Endometrial microvascular endothelial cells (primary cell): ENCODE data around the gene C1QTNF5. TPM values are rescaled to one million over a fixed set of nuclear protein-coding genes. Genes with fewer than 3 reads are reported as not detected.

Source experiments
- in situ Hi-C: cut with HindIII; loops from 2 replicates; pipeline ENCODE4 v1.10.0; 2017; ENCODE audit warnings: low sequenced_read_pairs, low pct_unique_long_range_greater_than_20kb; ENCODE audit errors: inconsistent ontology term
- total RNA-seq: library from RNA; depleted of rRNA; stranded (reverse); fragments of >200 nt; gene quantifications from one replicate; pipeline ENCODE4 v1.2.3, GENCODE V29; 2015; ENCODE audit errors: inconsistent ontology term

Gene C1QTNF5
- total RNA-seq, 1 donor from 2014 or later = 115 TPM

DNA sequence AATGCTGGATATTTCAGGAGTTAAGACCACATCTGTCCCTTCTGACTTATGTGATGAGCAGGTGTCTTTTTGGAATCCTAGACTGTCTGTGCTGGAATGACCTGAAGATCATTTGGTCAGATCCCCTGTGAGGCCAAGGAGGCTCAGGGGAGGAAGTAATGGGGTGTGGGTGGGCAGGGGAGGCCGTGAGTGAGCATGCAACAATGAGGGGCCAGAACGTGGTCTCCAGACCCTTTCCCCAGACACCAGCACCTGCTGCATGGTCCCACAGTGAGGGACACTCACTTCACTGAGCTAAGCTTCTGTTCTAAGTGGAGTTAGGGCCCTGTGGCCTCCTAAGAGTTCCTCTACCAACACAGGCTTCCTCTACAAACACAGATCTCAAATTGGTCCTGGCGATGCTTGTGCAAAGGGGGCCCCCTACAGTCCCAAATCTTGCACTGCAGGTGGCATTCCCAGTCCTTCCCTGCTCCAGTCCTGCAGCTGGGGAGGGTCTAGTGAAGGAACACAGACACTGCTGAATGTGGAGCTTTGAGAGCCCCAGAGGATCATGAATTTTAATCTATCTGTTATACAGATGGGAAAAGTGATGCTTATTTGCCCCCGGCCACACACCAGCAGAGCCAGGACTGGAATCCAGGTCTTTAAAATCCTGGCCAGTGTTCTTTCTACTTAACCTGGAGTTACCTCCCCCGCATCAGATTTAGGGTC lies 33.4 kb upstream of the C1QTNF5 start:
- in situ Hi-C loops = no loop called here

- in situ Hi-C loops = no loop called here
These were observed 32.6 kb upstream of the C1QTNF5 start for GRCh38 chr11:119373059-119373920.

GRCh38 chr11:119372260-119373058 lies 31.8 kb upstream of the C1QTNF5 start:
- in situ Hi-C loops = no loop called here

DNA sequence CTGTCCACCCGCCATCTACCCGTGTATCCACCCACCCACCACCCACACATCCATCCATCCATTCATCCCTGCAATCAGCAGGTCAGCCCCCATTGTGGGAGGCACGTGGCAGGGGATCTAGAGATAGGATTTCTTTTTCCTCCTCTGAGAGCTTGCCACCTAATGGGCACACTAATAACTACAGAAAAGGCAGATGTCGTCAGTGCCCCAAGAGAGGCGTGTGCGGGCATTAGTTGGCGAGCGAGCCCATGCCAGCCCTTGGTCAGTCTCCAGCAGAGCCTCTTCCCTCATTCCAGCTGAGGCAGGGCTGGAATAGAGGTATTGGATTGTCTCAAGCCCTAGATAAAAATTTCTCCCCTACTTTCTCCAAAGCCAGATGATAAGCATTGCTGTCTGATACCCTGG lies 31.1 kb upstream of the C1QTNF5 start:
- in situ Hi-C loops = no loop called here

GRCh38 chr11:119371067-119371601 lies 30.5 kb upstream of the C1QTNF5 start:
- in situ Hi-C loops = no loop called here

DNA sequence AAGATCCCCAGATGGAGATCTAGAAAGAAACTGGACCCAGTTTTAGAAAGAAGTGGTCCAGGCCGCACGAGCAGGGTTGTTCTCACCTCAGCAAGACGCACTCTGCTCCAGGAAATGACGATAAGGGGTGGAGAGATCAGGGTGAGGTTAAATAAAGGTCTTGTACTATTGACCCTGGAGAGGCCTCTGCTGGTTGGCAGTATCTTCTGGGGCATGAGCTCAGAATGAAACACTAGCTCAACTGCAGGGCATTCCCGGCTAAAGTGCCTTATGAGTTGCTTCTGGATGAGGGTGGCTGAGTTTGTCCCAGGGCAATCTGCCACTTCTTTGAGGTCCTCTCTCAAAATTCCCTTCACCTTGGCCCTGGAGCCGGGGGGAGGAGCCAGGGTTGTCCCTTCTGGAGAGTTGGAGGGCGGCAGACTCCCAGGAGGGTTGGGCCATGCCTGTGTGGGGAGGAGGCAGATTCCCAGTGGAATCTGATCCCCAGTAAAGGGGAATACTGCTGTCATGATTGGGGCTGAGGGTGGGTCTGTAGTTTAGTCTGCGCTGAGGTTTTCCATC lies 29.9 kb upstream of the C1QTNF5 start:
- in situ Hi-C loops = no loop called here

- in situ Hi-C loops = no loop called here
These were observed 28.6 kb upstream of the C1QTNF5 start for GRCh38 chr11:119369132-119369925.

GRCh38 chr11:119368121-119369034 lies 27.7 kb upstream of the C1QTNF5 start:
- in situ Hi-C loops = no loop called here

DNA sequence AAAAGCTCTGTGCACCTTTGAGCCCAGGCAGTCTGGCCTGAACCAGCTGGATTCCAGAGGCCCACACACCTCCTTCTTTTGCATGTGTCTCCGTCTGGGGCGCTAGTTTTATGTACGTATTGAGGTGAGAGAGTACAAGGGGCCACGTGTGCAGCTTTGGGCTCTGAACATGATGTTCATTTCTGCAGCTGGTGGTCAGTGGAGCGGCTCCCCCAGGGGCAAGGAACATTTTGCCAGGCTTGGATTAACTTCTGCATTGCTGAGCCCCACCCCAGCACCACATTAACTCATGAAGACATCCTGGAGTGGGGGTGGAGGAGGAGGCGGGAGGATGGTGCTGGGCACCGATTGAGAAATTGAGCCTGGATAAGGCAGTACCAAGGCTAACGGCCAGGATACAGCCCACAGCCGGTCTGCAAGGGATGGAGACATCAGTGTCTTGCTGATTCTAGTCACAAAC lies 27.0 kb upstream of the C1QTNF5 start:
- in situ Hi-C loops = no loop called here

DNA sequence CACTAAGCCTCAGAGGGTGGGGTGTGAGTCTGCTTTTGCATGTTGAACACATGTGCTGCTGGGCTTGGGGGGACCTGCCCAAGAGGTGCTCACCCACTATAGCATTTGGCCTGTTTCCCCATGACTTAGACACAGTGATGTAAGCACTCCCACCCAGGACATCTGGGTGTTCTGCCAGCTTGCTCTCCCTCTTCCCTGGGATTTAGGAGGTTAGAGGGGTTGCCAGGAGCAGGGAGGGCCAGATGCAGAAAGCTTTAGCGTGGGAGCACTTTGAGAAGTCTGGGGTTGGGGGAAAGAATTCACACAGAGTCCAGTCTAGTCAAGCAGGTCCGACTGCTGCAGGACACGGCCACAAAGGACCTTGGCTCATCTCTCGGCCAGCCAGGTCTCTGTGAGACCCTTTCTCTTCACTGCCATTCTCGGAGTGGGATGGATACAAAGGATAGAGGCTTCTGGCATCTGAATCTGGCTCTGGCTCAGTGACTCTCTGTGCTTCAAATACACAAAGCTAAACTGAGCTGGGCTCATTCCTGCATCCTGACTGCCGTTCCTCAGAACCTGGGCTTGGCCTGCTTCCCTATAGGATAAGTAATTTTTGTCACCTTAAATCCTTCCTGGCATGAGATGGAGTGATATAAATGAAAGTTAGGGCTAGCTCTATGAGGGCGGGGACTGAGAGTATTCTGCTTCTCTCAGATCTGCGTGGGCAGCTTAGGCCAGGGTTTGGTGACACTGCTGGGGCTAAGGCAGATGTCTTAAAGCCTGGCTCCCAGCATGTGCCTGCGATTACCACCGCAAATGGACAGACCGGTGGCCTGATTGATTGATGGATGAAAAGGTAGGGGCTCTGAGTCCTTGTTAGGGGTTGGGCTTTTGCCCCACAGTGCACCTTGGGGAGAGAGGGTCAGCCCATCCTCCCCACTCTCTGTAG lies 26.3 kb upstream of the C1QTNF5 start:
- in situ Hi-C loops = no loop called here

DNA sequence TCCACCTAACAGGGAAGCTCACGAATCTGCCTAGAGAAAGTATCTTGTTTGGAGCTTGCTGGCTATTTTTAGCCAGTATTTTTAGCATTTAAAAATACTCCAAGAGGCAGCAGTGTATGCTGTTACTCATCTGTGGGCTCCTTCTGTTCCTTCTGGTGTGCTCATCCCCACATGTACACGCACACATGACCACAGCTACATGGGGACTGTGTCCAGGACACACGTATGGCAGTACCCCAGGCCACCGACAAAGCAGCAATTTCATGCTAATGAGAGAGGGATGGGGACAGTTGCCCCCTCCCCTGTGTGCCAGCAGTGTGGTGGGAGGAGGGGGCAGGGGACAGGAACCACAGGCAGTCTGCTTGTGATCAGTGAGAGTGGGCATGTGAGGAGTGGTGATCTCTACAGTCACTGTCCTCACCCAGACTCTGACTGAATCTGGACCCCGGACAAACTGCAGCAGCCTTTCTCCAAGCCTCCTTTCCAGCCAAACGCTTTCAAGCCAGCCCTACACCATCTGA lies 24.4 kb upstream of the C1QTNF5 start:
- in situ Hi-C loops = no loop called here

- in situ Hi-C loops = no loop called here
These were observed 23.3 kb upstream of the C1QTNF5 start for GRCh38 chr11:119363851-119364590.

GRCh38 chr11:119363081-119363850 lies 22.6 kb upstream of the C1QTNF5 start:
- in situ Hi-C loops = no loop called here

DNA sequence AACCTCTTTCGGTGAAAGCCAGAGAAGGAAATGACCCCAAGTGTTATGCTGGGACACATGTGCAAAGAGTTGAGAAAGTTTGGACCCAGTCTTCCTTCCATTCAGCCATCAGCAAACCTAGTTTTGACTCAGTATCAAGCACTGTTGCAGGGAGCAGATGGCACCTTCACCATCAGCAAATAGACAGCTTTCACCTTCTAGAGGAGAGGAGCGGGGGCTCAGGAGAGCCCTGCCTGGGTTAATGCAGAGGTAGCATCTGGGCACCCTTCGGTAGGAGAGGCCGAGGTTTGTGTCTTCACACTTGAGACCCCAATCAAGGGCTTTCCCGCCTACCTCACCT lies 22.0 kb upstream of the C1QTNF5 start:
- in situ Hi-C loops = no loop called here
